ENCODE data around the gene CCDC191.

DNA sequence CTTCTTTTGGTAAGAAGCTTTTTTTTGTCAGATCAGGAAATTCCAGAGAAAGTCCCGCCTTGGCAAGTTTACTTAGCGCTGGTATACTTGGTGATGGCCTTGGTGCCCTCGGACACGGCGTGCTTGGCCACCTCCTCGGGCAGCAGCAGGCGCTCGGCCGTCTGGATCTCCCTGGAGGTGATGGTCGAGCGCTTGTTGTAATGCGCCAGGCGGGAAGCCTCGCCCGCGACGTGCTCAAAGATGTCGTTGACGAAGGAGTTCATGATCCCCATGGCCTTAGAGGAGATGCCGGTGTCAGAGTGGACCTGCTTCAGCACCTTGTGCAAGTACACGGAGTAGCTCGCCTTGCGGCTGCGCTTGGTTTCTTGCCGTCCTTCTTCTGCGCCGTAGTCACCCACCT lies 46.9 kb upstream of the CCDC191 start:
- TF ChIP-seq GATA2 (IDR thresholded peaks at IDR 0.05; ENCODE audit: low read depth, low read length) (no peak), GATA3 (IDR thresholded peaks at IDR 0.05; ENCODE audit: low read depth, low read length) (no peak)

Measured in SH-SY5Y (cell line).